ENCODE measurements around the gene GCN1.

GCN1 gene

DNA sequence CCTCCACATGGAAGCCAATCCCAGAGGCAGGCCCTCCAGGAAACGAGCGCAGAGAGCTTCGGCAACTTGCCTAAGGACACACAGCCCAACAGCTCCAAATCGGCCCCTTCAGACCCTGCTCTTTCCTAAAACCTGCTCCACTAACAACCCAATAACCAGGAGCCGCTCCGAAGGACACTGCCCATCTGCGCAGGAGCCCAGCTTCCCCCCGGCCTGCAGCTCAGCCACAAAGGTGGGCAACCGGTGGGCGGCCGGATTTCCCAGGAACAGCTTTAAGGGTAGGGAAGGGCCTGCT lies 91.5 kb downstream of the GCN1 start:
- Histone ChIP-seq H3K9me3 (ENCODE audit: control insufficient read depth in 1 of 2, low read length in 2 of 2) (no peaks in the 10 kb centered on the region), H3K4me3 (ENCODE audit: low read depth in 1 of 2, low read length in 2 of 2) (no peak overlapping the region), H3K4me1 (ENCODE audit: control insufficient read depth in 1 of 2, insufficient read depth in 2 of 2, low read length in 2 of 2) (peaks cover 4 to 29% of the 10 kb centered on the region in 2 donors), H3K27me3 (ENCODE audit: low read depth, low read length) (no peaks in the 10 kb centered on the region), H3K36me3 (ENCODE audit: control insufficient read depth in 1 of 2, insufficient read depth in 2 of 2, low read length in 2 of 2) (peaks cover 26 to 61% of the 10 kb centered on the region in 2 donors), H3K27ac (ENCODE audit: low read length) (no peak overlapping the region)

DNA sequence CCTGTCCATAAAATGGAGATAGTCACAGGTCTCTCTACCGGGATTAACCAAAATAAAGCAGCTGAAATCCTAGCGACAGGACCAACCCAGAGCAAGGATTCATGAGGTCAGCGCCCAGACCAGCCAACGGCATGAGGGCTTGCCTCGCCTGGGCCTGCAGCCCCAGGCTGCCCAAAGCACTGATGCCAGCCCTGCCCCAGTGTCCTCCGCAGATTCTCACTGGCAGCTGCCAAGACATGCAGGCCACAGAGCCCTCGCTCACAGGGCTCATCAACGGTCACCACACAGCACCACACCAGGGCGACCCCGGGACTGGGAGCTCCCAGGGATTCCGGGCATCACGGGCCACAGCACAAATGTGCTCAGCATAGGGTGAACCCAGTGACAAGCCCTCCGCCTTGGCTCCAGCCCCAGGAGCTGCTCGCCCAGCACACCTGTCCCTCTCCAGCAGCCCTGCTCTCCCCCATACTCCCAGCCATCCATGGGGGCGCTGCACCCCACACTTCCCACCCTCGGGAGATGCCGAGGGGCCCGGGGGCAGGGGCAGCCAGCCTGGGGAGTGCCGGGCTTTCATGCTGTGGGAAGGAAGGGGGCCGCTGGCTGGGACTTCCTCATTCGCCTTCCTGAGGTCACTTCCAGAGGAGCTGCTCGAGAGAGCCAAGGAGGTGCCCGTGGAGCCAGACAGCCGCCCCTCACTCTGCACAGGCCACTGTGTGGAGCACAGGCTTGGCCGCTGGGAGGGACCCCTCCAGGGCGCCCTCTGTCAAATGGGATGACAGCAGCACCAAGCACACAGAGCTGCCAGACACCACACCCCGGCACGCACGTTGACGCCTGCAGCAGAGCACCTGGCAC lies 92.1 kb downstream of the GCN1 start:
- Histone ChIP-seq H3K27ac (ENCODE audit: low read length) (no peak overlapping the region), H3K27me3 (ENCODE audit: low read depth, low read length) (no peaks in the 10 kb centered on the region)

DNA sequence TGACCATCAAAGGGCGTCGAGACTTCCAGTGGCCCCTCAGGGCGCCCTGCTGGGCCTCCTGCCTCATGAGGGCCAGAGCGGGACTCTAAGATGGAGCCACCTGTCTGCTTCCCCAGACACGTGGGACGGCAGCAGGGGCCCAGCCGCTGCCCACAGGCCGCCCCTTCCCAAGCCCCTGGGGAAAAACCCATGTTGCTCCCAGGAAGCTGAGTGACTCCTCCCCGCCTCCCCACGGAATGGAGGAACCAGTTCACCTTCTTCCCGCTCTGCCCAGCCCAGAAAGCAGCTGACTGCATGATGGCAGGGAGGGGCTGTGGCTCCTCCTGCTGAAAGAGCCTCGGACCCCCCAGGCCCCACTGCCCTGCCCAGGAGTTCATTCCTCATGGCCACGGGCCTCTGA lies 92.9 kb downstream of the GCN1 start:
- Histone ChIP-seq H3K4me1 (ENCODE audit: control insufficient read depth in 1 of 2, insufficient read depth in 2 of 2, low read length in 2 of 2) (peaks cover 4 to 29% of the 10 kb centered on the region in 2 donors), H3K9me3 (ENCODE audit: control insufficient read depth in 1 of 2, low read length in 2 of 2) (no peaks in the 10 kb centered on the region), H3K4me3 (ENCODE audit: low read depth in 1 of 2, low read length in 2 of 2) (peak overlapping the region in 1 of 2 donors; percentile 17), H3K27me3 (ENCODE audit: low read depth, low read length) (no peaks in the 10 kb centered on the region), H3K36me3 (ENCODE audit: control insufficient read depth in 1 of 2, insufficient read depth in 2 of 2, low read length in 2 of 2) (peaks cover 34 to 60% of the 10 kb centered on the region in 2 donors), H3K27ac (ENCODE audit: low read length) (no peak overlapping the region)

More for the DNA sequence above, 92.1 kb downstream of the GCN1 start:
- Histone ChIP-seq H3K9me3 (ENCODE audit: control insufficient read depth in 1 of 2, low read length in 2 of 2) (no peaks in the 10 kb centered on the region), H3K36me3 (ENCODE audit: control insufficient read depth in 1 of 2, insufficient read depth in 2 of 2, low read length in 2 of 2) (peaks cover 26 to 58% of the 10 kb centered on the region in 2 donors), H3K4me3 (ENCODE audit: low read depth in 1 of 2, low read length in 2 of 2) (no peak overlapping the region), H3K4me1 (ENCODE audit: control insufficient read depth in 1 of 2, insufficient read depth in 2 of 2, low read length in 2 of 2) (peaks cover 4 to 29% of the 10 kb centered on the region in 2 donors)

DNA sequence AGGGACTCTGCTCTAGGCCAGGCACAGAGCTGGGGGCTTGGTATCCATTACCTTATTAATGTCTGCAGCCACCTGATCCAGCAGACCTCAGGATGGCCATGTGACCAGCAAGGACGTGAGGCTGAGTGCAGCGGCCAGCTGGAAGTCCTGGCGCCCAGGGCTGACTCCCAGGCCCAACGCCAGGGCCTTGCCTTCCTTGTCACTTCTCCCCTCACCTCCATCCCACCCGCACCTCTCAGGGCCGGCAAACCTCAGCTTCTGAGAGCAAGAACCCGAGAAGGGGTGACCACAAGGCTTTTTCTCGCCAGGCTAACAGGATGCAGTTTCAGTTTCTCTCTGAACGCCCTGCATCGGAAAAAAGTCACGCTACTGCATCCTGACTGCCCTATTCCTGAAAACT lies 93.3 kb downstream of the GCN1 start:
- Histone ChIP-seq H3K9me3 (ENCODE audit: control insufficient read depth in 1 of 2, low read length in 2 of 2) (no peaks in the 10 kb centered on the region), H3K27ac (ENCODE audit: low read length) (no peak overlapping the region), H3K4me3 (ENCODE audit: low read depth in 1 of 2, low read length in 2 of 2) (peak overlapping the region in 1 of 2 donors; percentile 17), H3K27me3 (ENCODE audit: low read depth, low read length) (no peaks in the 10 kb centered on the region), H3K4me1 (ENCODE audit: control insufficient read depth in 1 of 2, insufficient read depth in 2 of 2, low read length in 2 of 2) (peaks cover 4 to 29% of the 10 kb centered on the region in 2 donors), H3K36me3 (ENCODE audit: control insufficient read depth in 1 of 2, insufficient read depth in 2 of 2, low read length in 2 of 2) (peaks cover 37 to 62% of the 10 kb centered on the region in 2 donors)

DNA sequence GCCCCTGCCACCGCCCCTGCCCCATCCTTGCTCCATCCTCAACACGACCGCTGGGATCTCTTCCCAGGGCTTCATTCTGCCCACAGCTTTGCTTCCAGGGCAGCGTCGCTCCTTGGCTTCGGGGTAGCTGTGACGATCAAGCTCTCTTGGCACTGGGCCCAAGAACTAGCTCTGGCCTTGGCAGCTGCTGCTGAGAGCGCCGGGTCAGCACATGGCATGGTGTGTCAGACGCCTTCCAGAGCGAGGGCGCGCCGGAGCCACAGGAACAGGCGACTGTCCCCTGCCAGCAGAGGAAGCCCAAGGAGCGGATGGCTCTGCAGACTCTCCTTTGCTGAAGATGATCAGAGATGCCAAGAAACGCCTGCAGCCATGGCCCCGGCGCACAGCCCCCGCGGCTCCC lies 93.9 kb downstream of the GCN1 start:
- no peak overlapping the region for H3K27ac ChIP-seq (ENCODE audit: low read length)
- peak overlapping the region in 1 of 2 donors; percentile 17 for H3K4me3 ChIP-seq (ENCODE audit: low read depth in 1 of 2, low read length in 2 of 2)
- no peaks in the 10 kb centered on the region for H3K9me3 ChIP-seq (ENCODE audit: control insufficient read depth in 1 of 2, low read length in 2 of 2)
- peaks cover 4 to 29% of the 10 kb centered on the region in 2 donors for H3K4me1 ChIP-seq (ENCODE audit: control insufficient read depth in 1 of 2, insufficient read depth in 2 of 2, low read length in 2 of 2)
- no peaks in the 10 kb centered on the region for H3K27me3 ChIP-seq (ENCODE audit: low read depth, low read length)
- H3K36me3 ChIP-seq (ENCODE audit: control insufficient read depth in 1 of 2, insufficient read depth in 2 of 2, low read length in 2 of 2): peaks cover 38 to 62% of the 10 kb centered on the region in 2 donors

DNA sequence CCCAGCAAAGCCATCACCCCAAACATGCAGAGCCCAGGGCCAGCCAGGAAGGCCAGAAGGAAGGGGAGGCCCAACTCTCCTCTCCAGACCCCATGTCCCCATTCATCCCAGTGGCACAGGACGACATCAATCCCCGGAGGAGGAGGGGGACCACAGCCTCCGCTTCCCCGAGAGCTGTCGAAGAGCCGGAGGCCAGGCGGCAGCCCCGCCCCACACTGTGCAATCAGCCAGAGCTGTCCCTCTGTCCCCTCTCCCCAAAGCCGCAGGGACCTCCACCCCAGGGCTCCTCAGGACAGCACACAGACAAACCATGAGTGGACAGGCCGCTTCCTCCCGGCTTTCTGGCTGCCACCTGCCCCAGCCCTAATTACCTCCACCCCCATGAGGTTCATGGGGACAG lies 94.8 kb downstream of the GCN1 start:
- Histone ChIP-seq H3K27ac (ENCODE audit: low read length) (no peak overlapping the region), H3K9me3 (ENCODE audit: control insufficient read depth in 1 of 2, low read length in 2 of 2) (no peaks in the 10 kb centered on the region), H3K4me3 (ENCODE audit: low read depth in 1 of 2, low read length in 2 of 2) (no peak overlapping the region), H3K4me1 (ENCODE audit: control insufficient read depth in 1 of 2, insufficient read depth in 2 of 2, low read length in 2 of 2) (peaks cover 4 to 29% of the 10 kb centered on the region in 2 donors), H3K36me3 (ENCODE audit: control insufficient read depth in 1 of 2, insufficient read depth in 2 of 2, low read length in 2 of 2) (peaks cover 40 to 59% of the 10 kb centered on the region in 2 donors), H3K27me3 (ENCODE audit: low read depth, low read length) (no peaks in the 10 kb centered on the region)

DNA sequence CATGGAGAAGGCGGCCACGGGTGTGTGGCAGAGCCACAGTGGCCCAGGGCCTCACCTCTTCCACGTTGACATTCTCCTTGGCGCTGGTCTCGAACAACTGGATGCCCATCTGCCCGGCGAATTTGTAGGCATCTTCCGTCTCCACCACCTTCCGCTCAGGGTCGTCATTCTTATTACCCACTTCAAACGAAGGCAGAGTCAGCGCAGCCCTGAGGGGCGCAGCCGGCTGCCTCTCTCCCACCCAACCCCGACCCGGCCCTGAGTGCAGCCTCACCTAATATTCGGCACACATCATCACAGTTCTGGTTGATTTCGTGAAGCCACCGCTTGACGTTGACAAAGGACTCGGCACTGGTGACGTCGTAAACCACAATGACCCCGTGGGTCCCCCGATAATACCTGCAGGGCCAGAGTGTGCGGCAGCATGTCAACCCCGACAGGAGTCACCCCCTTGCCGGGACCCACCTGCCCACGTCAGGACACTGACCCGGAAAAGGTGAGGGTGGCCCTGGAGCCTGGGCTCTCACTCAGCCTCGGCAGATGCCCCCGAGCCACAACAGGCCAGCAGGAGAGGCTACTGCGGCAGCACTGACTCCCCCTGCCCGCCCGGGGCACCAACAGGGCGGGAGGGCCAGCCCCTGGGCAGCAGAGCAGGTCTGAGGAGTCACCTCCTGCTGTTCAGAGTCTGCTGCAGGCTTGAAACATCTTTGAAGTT lies 95.6 kb downstream of the GCN1 start:
- Histone ChIP-seq H3K27ac (ENCODE audit: low read length) (no peak overlapping the region), H3K4me1 (ENCODE audit: control insufficient read depth in 1 of 2, insufficient read depth in 2 of 2, low read length in 2 of 2) (peaks cover 4 to 31% of the 10 kb centered on the region in 2 donors), H3K36me3 (ENCODE audit: control insufficient read depth in 1 of 2, insufficient read depth in 2 of 2, low read length in 2 of 2) (peaks cover 40 to 57% of the 10 kb centered on the region in 2 donors), H3K27me3 (ENCODE audit: low read depth, low read length) (no peaks in the 10 kb centered on the region), H3K9me3 (ENCODE audit: control insufficient read depth in 1 of 2, low read length in 2 of 2) (no peaks in the 10 kb centered on the region), H3K4me3 (ENCODE audit: low read depth in 1 of 2, low read length in 2 of 2) (no peak overlapping the region)

DNA sequence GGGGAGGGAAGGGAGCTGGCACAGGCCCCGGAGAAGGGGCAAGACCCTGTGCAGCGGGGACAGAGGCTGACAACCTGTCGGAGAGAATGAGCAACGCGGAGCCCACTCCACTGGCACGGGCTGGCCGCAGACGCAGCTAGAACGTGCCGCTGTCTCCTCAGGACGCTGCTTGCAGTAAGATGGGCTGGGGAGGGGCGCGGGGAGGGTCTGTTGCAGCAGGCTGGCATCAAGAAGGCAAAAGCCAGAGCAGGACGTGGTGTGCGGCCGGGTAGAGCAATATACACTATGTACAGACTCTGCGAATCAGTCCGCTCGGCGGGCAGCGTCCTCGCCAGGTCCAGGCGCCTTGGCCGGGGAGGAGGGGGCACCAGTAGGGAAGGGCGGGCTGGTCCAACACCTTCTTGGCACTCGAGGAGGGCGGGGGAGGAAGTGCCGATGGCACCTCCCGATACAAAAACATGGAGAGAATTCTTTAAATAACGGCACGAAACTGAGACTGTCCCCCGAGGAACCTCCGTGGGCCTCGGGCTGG lies 97.8 kb downstream of the GCN1 start:
- no peak overlapping the region for H3K27ac ChIP-seq (ENCODE audit: low read length)
- H3K27me3 ChIP-seq (ENCODE audit: low read depth, low read length): no peaks in the 10 kb centered on the region
- H3K4me1 ChIP-seq (ENCODE audit: control insufficient read depth in 1 of 2, insufficient read depth in 2 of 2, low read length in 2 of 2): peaks cover 4 to 26% of the 10 kb centered on the region in 2 donors
- H3K4me3 ChIP-seq (ENCODE audit: low read depth in 1 of 2, low read length in 2 of 2): no peak overlapping the region
- H3K9me3 ChIP-seq (ENCODE audit: control insufficient read depth in 1 of 2, low read length in 2 of 2): no peaks in the 10 kb centered on the region
- H3K36me3 ChIP-seq (ENCODE audit: control insufficient read depth in 1 of 2, insufficient read depth in 2 of 2, low read length in 2 of 2): peaks cover 32 to 39% of the 10 kb centered on the region in 2 donors

DNA sequence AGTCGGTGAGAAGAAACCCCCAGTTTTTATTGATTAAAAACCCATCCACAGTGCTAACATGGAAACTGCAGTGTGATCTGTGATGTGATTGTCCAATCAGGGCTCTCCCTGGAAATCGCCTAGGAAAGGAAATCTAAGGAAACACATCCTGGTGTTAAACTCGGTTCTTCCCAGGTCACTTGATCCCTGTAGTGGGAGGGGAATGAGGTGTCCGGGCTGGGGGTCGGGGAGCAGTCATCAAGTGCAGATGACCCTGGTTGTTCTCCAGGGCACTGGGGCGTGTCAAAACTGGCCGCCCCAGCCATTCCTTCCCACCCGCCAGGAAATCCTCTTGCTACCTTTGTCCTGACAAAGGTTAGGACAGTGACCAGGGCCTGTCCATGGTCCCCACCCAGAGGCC lies 98.8 kb downstream of the GCN1 start:
- peaks cover 32 to 34% of the 10 kb centered on the region in 2 donors for H3K36me3 ChIP-seq (ENCODE audit: control insufficient read depth in 1 of 2, insufficient read depth in 2 of 2, low read length in 2 of 2)
- H3K4me1 ChIP-seq (ENCODE audit: control insufficient read depth in 1 of 2, insufficient read depth in 2 of 2, low read length in 2 of 2): peaks cover 0 to 16% of the 10 kb centered on the region in 2 donors
- H3K27ac ChIP-seq (ENCODE audit: low read length): no peak overlapping the region
- H3K27me3 ChIP-seq (ENCODE audit: low read depth, low read length): no peaks in the 10 kb centered on the region
- no peaks in the 10 kb centered on the region for H3K9me3 ChIP-seq (ENCODE audit: control insufficient read depth in 1 of 2, low read length in 2 of 2)
- H3K4me3 ChIP-seq (ENCODE audit: low read depth in 1 of 2, low read length in 2 of 2): no peak overlapping the region

DNA sequence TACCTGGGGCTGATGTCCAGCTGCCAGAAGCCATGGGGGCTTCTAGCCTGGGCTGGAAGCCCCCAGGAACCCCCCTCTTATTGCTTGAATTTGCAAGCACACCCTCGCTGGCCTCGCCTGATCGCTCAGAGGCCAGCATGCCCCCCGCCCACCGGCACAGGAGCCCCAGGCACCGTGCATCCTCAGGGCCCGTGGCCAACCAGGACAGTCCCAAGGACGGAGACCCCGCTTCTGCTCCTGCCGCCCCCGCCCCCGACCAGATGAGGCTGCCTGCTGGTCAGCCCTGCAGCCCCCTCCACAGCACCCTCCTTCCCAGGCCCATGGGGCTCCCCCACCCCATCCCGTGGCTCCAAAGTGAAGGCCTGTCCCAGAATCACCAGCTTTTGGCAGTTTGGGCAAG lies 99.2 kb downstream of the GCN1 start:
- H3K27me3 ChIP-seq (ENCODE audit: low read depth, low read length): no peaks in the 10 kb centered on the region
- peaks cover 0 to 12% of the 10 kb centered on the region in 2 donors for H3K4me1 ChIP-seq (ENCODE audit: control insufficient read depth in 1 of 2, insufficient read depth in 2 of 2, low read length in 2 of 2)
- peaks cover 32 to 34% of the 10 kb centered on the region in 2 donors for H3K36me3 ChIP-seq (ENCODE audit: control insufficient read depth in 1 of 2, insufficient read depth in 2 of 2, low read length in 2 of 2)
- H3K27ac ChIP-seq (ENCODE audit: low read length): no peak overlapping the region
- no peaks in the 10 kb centered on the region for H3K9me3 ChIP-seq (ENCODE audit: control insufficient read depth in 1 of 2, low read length in 2 of 2)
- H3K4me3 ChIP-seq (ENCODE audit: low read depth in 1 of 2, low read length in 2 of 2): no peak overlapping the region

DNA sequence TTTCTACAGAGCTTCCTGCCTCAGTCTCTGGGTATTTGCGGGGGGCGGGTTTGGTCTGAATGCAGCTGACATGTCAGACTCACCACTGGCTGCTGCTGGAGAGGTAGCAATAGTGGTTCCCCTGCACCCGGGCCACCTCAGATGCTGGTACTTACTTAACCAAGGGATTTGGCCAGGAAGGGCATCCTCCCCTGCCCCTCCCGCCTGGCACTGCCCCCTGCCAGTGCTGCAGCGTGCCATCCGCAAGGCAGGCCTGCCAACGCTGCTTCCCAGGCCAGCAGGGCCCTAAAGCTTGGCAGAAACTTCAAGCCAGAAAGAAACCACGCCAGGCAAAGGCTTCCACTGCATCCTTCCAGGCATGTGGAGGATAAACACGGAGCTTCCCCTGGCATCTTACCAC lies 100.0 kb downstream of the GCN1 start:
- peaks cover 31 to 34% of the 10 kb centered on the region in 2 donors for H3K36me3 ChIP-seq (ENCODE audit: control insufficient read depth in 1 of 2, insufficient read depth in 2 of 2, low read length in 2 of 2)
- no peak overlapping the region for H3K4me3 ChIP-seq (ENCODE audit: low read depth in 1 of 2, low read length in 2 of 2)
- peaks cover 0 to 9% of the 10 kb centered on the region in 2 donors for H3K4me1 ChIP-seq (ENCODE audit: control insufficient read depth in 1 of 2, insufficient read depth in 2 of 2, low read length in 2 of 2)
- no peaks in the 10 kb centered on the region for H3K27me3 ChIP-seq (ENCODE audit: low read depth, low read length)
- H3K9me3 ChIP-seq (ENCODE audit: control insufficient read depth in 1 of 2, low read length in 2 of 2): no peaks in the 10 kb centered on the region
- no peak overlapping the region for H3K27ac ChIP-seq (ENCODE audit: low read length)

Measured in muscle layer of duodenum (tissue), 2 donors.